Right cardiac atrium (tissue), 5 donors: Measurements from ENCODE around the gene CASZ1. TPM values are rescaled to one million over a fixed set of nuclear protein-coding genes. Genes with fewer than 3 reads are reported as not detected.

Experiments used
- ATAC-seq, 2 donors: fragments of 200-7000 bp; cut with Tn5 transposase; one replicate each; pipeline versions ENCODE4 v1.8.0 to v1.9.1; 2020; ENCODE audit warnings: moderate library complexity in 2 of 2, mild to moderate bottlenecking in 1 of 2
- DNase-seq, 3 donors: peaks; one replicate each; pipeline ENCODE4 v3.0.0-alpha.2; 2020
- H3K27ac ChIP-seq: one replicate; pipeline ENCODE4 v1.5.1; 2013; ENCODE audit warnings: mild to moderate bottlenecking, low read length, control low read depth, moderate library complexity
- H3K27me3 ChIP-seq: one replicate; pipeline ENCODE4 v1.6.1; 2013; ENCODE audit not compliant: control insufficient read depth, insufficient read depth
- H3K4me1 ChIP-seq: one replicate; pipeline ENCODE4 v1.6.1; 2013; ENCODE audit warnings: low read length; ENCODE audit not compliant: control insufficient read depth, insufficient read depth
- H3K4me3 ChIP-seq: one replicate; pipeline ENCODE4 v1.5.1; 2013; ENCODE audit warnings: low read length, control low read depth
- H3K9me3 ChIP-seq: one replicate; pipeline ENCODE4 v1.6.1; 2013; ENCODE audit warnings: low read length; ENCODE audit not compliant: control insufficient read depth
- WGBS: extraction: QIAGEN DNeasy Blood & Tissue Kit; methylation state at CpG from one replicate; pipeline ENCODE4 v1.1.7; 2013; 5-methylcytosine and 5-hydroxymethylcytosine counted together
- intact Hi-C, 4 donors: fragments of 100-400 bp; cut with DNase I; formaldehyde crosslinking; loops; one replicate each; pipeline versions ENCODE4 v1.11.0 to v1.14.0; 2022 to 2023
- polyA plus RNA-seq: library from polyadenylated mRNA; stranded (reverse); fragments of 200-250 nt; gene quantifications from one replicate; pipeline ENCODE4 v1.2.3, GENCODE V29; 2013
- total RNA-seq, 4 donors: library from RNA; stranded (reverse); fragmentation: NEBNext Ultra II Directional; extraction: Animal tissue kit (Norgen Biotek cat#: 25700); gene quantifications; one replicate each; pipeline ENCODE4 v1.2.1, GENCODE V29; 2021
- donor health status: healthy with polysubstance abuse.
- donor health status: DM: no; HTN: yes; CAD: no.
- donor health status: DM: no; HTN: no; CAD: no.
- donor health status: DM: no; HTN: yes; CAD: no; lungs with severe emphysema.
- donor health status: DM: yes; HTN: yes; CAD: no.

CASZ1 gene
- total and polyA plus RNA-seq, 5 donors = 24.2 to 98.9 (median 54.5) TPM

DNA sequence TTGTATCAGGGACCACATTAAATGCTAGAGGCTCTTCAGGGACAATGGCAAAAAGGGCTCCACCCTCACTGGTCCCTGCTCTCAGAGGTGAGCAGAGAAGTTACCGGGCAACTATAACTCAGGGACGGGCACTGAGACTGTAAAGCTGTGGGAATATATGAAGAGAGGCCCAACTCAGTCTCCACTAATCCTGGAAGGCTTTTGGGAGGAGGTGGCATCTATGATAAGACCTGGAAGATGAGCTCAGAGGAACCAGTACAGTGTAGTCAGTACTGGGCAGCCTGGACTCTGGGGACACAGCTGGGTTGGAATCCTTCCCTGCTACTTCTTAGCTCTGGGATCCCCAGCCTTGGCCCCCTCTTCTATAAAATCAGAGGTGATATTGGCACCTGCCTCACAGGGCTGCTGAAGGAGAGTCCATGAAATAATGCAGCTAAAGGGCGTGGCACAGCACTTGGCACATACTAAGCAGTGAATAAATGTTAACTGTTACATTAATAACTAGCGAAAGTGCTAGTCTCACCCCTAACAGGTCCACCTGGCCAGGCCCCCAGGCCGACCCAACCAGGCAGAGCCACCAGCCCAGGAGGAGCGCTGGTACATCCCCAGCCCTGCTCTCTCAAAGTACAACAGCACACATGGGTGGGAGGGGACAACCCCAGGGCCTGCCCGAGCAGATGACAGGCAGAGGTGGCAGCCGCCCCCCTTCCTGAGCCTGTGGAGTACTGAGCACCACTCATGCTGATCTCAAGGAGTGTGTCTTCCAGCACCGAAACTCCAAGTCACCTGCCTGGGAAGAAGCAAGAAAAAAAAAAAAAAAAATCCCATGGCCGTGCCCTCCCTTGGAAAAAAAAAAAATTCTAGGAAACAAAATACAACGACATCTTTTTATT is 62.7 kb downstream of the CASZ1 start:
- ATAC-seq (peak; percentile 21 to 36), DNase-seq (peak in 1 of 3 donors; percentile 55)
- Histone ChIP-seq H3K4me3 (no peak overlapping the region), H3K9me3 (no peaks in the 10 kb centered on the region), H3K27me3 (no peaks in the 10 kb centered on the region), H3K4me1 (peaks cover 7% of the 10 kb centered on the region), H3K27ac (peak overlapping the region; percentile 31)
- intact Hi-C loops = loop anchor here in 1 of 4 donors (2.0 kb wide), 1 partner anchor 19 kb away; no protein-coding TSS in a partner anchor
- 75% methylated on average over 11 of the region's 11 CpGs for WGBS

DNA sequence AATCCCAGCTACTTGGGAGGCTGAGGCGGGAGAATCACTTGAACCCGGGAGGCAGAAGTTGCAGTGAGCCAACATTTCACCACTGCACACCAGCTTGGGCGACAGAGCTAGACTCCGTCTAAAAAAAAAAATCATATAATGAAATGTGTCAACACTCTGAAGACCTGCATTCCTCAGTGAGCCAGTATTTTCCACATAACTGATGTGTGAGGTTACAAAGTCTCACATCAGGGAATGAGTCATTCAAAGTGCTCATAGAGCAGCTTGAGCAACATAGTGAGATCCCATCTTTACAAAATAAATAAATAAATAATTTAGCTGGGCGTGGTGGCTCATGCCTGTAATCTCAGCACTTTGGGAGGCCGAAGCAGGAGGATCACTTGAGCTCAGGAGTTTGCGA is 65.5 kb downstream of the CASZ1 start:
- Histone ChIP-seq H3K4me3 (no peak overlapping the region), H3K9me3 (no peaks in the 10 kb centered on the region), H3K4me1 (peaks cover 2% of the 10 kb centered on the region), H3K27me3 (no peaks in the 10 kb centered on the region), H3K27ac (no peak overlapping the region)
- ATAC-seq = no peak
- intact Hi-C loops = no loop called here
- 81% methylated on average over 7 of the region's 7 CpGs for WGBS
- no peak for DNase-seq

DNA sequence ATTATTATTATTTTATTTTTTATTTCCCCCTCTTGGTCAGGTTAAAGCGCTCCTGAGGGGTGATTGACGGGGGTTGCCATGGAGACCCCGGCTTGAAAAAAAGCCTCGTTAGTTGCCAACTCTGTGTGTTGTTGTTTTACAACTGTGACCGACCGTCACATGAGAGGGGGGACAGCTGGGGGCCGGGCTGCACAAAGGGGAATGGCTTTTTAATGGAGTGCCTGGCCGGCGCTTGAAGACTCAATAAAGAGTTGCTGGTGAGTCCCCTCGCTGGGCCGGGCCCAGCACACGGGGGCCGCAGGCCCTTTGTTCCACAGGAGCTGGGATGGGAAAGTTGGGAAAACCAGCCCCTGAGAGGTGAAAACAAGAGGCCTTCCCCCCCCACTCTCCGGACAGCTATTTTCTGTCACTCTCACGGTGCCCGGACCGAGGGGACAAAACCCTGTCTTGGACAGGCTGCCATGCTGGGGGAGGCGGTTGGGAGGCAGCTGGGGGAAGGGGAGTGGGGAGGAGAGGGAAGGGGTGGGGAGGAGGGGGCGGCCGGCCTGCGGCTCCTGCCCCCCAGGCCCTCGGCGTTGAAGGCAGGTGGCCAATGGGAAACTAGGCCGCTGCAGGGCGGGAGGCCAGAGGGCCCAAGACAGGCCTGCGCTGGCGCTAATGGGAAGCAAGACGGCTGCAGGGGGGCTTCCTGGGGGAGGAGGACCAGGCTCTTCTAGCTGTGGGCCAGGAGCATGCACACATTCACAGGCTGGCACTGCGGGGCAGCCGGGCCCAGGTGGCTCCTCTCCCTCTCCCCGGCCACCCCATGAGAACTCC is 67.6 kb downstream of the CASZ1 start:
- H3K4me1 ChIP-seq = peaks cover 9% of the 10 kb centered on the region

DNA sequence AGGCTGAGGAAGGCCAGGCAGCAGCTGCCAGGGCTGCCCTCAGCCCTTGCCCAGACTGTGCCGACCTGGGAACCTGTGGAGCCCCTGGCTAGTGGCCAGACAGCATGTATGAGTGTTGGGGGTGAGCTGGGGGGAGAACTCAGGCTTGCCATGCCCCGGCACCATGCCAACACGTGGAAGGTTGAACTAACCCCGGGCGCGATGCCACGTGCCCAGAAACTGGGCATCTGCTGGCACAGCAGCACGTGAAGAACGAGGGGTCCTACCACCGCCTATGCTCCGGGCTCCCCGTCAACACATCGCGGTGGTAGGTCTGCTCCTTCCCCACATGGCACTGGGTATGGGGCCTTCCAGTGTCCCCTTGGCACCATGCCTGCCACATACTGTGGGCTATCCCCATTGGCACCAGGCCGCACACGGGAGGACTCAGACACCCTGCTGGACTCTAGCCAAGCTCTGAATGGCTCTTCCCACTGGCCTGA is 68.7 kb downstream of the CASZ1 start:
- H3K27me3 ChIP-seq = no peaks in the 10 kb centered on the region
- 69% methylated on average over 16 of the region's 16 CpGs for WGBS
- H3K4me1 ChIP-seq = peaks cover 9% of the 10 kb centered on the region
- H3K4me3 ChIP-seq = no peak overlapping the region
- ATAC-seq (no peak), DNase-seq (peak in 1 of 3 donors; percentile 76)
- H3K27ac ChIP-seq = peak overlapping the region; percentile 58
- no peaks in the 10 kb centered on the region for H3K9me3 ChIP-seq
- intact Hi-C loops = no loop called here

More for the DNA sequence above, 67.6 kb downstream of the CASZ1 start:
- no peaks in the 10 kb centered on the region for H3K27me3 ChIP-seq
- intact Hi-C loops = no loop called here
- no peak overlapping the region for H3K4me3 ChIP-seq
- H3K27ac ChIP-seq = no peak overlapping the region
- H3K9me3 ChIP-seq = no peaks in the 10 kb centered on the region
- 74% methylated on average over 31 of the region's 31 CpGs for WGBS
- ATAC-seq = no peak
- peak in 1 of 3 donors; percentile 30 for DNase-seq

DNA sequence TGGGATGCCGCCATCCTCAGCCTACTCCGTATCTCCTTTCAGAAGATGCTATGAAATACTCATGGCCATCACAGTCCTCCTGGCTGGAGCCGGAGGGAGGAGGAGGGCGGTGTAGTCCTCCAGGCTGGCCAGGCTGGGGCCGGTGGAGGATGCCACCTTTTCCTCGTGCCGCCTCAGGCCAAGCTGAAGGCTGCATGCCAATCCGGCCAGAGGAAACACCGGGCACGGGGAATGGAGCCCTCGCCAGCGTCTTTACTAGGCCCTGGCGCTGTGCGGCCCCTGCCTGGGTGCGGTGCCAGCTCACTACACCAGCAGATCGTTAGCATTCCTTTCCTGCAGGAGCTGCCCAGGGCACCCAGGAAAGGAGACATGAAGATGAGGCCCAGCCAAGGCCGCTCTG is 70.1 kb downstream of the CASZ1 start:
- 73% methylated on average over 17 of the region's 17 CpGs for WGBS
- intact Hi-C loops = no loop called here

DNA sequence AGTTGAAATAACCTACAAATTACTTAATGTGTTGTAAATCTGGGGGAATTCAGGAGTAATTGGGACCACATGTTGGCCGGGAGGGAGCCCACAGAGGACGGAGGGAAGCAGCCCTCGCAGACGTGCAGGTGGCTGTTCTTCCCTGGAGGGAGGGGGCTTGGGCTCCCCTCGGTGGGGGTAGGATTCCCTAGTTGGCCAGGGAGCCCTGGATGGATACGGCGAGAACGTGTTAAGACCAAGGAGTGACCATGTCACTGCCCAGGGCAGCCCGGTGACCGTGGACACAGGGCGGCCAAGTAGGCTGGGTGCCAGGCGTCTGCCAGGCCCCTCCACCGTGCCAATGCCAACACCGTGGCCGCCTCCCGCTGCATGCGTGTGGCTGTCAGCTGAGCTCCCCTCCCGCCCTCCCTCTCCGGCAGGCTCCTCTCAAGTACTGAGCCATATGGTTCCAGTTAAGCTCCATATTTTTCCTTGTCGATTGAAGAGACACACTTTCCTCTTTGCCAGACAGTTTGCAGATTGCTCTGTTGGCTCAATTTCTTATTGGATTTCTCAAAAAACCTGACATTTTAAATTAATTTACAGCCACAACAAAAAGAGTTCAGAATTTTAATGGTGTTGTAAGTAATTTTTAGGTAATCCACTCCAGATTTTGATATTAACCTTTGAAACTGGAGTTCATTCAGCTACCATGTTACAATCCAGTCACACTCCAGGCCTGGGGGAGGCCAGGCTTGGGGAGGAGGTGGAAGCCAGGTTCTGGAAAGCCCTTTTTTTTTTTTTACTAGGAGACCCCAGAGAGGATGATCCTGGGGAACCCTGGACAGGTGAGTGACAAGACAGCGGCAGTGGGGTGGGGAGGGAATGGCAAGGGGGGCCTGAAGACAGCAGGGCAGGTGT is 71.2 kb downstream of the CASZ1 start:
- ATAC-seq = peak; percentile 51 to 61
- Histone ChIP-seq H3K4me3 (no peak overlapping the region), H3K4me1 (peaks cover 9% of the 10 kb centered on the region), H3K9me3 (no peaks in the 10 kb centered on the region), H3K27me3 (no peaks in the 10 kb centered on the region), H3K27ac (peak overlapping the region; percentile 96)
- peak; percentile 76 to 89 (median 86) for DNase-seq
- intact Hi-C loops = no loop called here
- 37% methylated on average over 21 of the region's 21 CpGs for WGBS

More for the DNA sequence above, 70.1 kb downstream of the CASZ1 start:
- Histone ChIP-seq H3K4me1 (peaks cover 9% of the 10 kb centered on the region), H3K9me3 (no peaks in the 10 kb centered on the region), H3K4me3 (no peak overlapping the region), H3K27ac (peak overlapping the region; percentile 13), H3K27me3 (no peaks in the 10 kb centered on the region)
- DNase-seq (peak; percentile 47 to 87 (median 84)), ATAC-seq (peak; percentile 18 to 49)

DNA sequence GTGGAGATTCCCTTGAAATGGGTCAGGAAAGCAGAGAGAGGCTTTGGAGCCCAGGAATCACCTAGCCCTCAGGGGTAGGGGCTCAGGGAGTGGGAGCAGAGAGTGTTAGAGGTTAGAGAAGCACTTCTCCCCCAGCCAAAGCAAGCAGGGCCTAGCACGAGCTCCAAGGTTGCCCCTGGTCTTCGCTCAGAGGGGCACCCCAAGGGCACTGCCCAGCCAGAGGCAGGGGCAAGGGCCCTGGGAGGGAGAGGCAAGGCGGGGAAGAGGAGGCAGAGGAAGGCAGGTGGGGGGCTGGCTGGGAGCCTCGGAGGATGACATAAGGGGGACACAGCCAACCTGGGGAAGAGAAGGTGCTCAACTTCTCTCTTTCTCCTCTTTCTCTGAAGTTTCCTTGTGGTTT is 71.9 kb downstream of the CASZ1 start:
- Histone ChIP-seq H3K4me1 (peaks cover 9% of the 10 kb centered on the region), H3K9me3 (no peaks in the 10 kb centered on the region), H3K27me3 (no peaks in the 10 kb centered on the region), H3K4me3 (no peak overlapping the region), H3K27ac (peak overlapping the region; percentile 96)
- intact Hi-C loops = no loop called here
- DNase-seq = peak in 2 of 3 donors; percentile 28 to 55
- 70% methylated on average over 4 of the region's 4 CpGs for WGBS
- ATAC-seq = peak in 1 of 2 donors; percentile 8

DNA sequence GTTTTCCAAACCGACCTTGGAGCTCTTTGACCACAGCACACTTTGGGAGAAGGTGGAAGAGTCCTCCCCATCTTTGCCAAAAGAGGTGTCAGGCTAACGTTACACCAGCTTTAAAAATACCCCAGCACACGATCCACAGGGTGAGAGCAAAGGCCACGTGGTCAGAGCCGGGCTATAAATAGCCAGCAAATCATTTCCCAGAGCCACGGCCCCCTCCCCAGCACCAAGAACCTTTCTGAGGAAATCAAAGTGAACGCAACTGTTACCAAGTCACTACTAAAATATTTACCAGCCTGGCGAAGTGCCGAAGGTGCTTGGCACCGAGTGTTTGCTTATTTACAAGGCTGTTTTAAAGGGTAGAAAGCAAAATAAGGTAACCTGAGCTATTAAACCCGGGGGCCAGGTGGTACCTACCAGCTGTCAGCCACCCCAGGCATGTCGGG is 72.4 kb downstream of the CASZ1 start:
- intact Hi-C loops = no loop called here
- H3K27ac ChIP-seq = peak overlapping the region; percentile 96
- WGBS = 36% methylated on average over 12 of the region's 12 CpGs
- no peaks in the 10 kb centered on the region for H3K27me3 ChIP-seq
- no peaks in the 10 kb centered on the region for H3K9me3 ChIP-seq
- H3K4me3 ChIP-seq = no peak overlapping the region
- DNase-seq (peak; percentile 58 to 79 (median 73)), ATAC-seq (peak; percentile 59 to 69)
- H3K4me1 ChIP-seq = peaks cover 9% of the 10 kb centered on the region

DNA sequence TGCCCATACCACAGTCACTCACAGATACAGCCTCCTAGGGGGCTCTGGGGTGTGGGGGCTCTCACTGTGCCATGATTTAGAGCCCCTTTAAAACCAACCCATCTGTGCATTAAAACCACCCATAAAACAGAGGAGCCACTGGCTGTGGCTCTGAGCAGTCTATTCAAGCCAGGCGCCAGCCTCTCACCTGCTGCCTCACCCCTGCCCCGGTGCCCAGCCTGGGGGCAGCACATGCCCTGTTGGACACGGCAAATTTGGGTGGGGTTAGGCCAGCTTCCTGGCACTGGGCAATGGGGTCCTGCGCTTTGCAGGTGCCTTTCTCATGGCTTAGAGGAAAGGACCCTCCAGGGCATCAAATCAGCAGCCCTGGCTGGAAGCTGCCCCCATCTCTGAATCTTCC is 73.1 kb downstream of the CASZ1 start:
- Histone ChIP-seq H3K27ac (peak overlapping the region; percentile 96), H3K27me3 (no peaks in the 10 kb centered on the region), H3K4me1 (peaks cover 9% of the 10 kb centered on the region), H3K9me3 (no peaks in the 10 kb centered on the region), H3K4me3 (no peak overlapping the region)
- intact Hi-C loops = no loop called here
- WGBS = 83% methylated on average over 4 of the region's 4 CpGs
- no peak for ATAC-seq
- peak in 2 of 3 donors; percentile 23 to 40 for DNase-seq

DNA sequence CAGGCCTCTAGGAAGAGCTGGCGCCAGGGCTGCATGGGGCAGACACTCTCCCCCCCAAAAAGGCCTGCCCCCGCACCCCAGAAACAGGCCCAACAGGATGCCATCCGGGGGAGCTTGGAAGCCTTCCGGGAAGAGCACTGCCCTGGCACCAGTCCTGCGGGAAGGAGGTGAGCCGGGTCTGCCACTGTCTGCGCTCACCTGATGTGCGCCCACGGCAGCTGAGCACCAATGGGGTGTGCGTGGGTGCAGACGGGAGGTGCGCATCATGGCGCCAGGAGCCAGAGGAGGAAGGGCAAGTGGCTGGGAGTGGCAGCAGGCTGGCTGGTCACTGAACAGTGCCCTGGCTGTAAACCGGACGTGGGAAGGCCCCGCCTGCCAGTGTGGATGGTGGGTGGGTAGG is 73.6 kb downstream of the CASZ1 start:
- H3K4me1 ChIP-seq = peaks cover 9% of the 10 kb centered on the region
- intact Hi-C loops = no loop called here
- 89% methylated on average over 16 of the region's 16 CpGs for WGBS
- peak overlapping the region; percentile 96 for H3K27ac ChIP-seq
- H3K27me3 ChIP-seq = no peaks in the 10 kb centered on the region
- DNase-seq = peak in 2 of 3 donors; percentile 38 to 56
- H3K4me3 ChIP-seq = no peak overlapping the region
- ATAC-seq = no peak
- H3K9me3 ChIP-seq = no peaks in the 10 kb centered on the region
